NT2/D1 (cell line): ENCODE results near the gene SMS.

ENCODE experiments used
- YY1 ChIP-seq: IDR thresholded peaks from 2 replicates; pipeline ENCODE4 v1.6.1; 2011; ENCODE audit not compliant: insufficient read length, insufficient read depth
- ZNF274 ChIP-seq: IDR thresholded peaks from 2 replicates; pipeline ENCODE4 v1.6.1; 2011; ENCODE audit warnings: mild to moderate bottlenecking, low read depth, low read length

GRCh38 chrX:22021751-22022324 lies 81.3 kb downstream of the SMS start:
- TF ChIP-seq ZNF274 (no peak), YY1 (no peak)
